HFFc6 (cell line): ENCODE measurements around the gene CD300A. TPM values are rescaled to one million over a fixed set of nuclear protein-coding genes. Genes with fewer than 3 reads are reported as not detected.

ENCODE experiments used
- DNase-seq: peaks from one replicate; pipeline ENCODE4 v3.0.0-alpha.2; 2018
- H3K27ac Mint-ChIP-seq: 2 replicates; pipeline ENCODE4 v1.8.0; 2020; ENCODE audit warnings: mild to moderate bottlenecking, mixed read lengths
- H3K27me3 Mint-ChIP-seq: 2 replicates; pipeline ENCODE4 v1.8.0; 2021; ENCODE audit warnings: mild to moderate bottlenecking, moderate library complexity, mixed read lengths; ENCODE audit not compliant: insufficient read depth
- H3K36me3 Mint-ChIP-seq: 2 replicates; pipeline ENCODE4 v1.8.0; 2021; ENCODE audit warnings: low read depth, mixed read lengths
- H3K4me1 Mint-ChIP-seq: 2 replicates; pipeline ENCODE4 v1.8.0; 2020; ENCODE audit warnings: low read depth, mixed read lengths
- H3K4me3 Mint-ChIP-seq: 2 replicates; pipeline ENCODE4 v1.8.0; 2020; ENCODE audit warnings: mild to moderate bottlenecking, moderate library complexity, mixed read lengths
- H3K9me3 Mint-ChIP-seq: 2 replicates; pipeline ENCODE4 v1.8.0; 2020; ENCODE audit warnings: mild to moderate bottlenecking, mixed read lengths
- total RNA-seq, 6 experiments: library from RNA; stranded (reverse); fragmentation: NEBNext Ultra II Directional; extraction: Animal tissue kit (Norgen Biotek cat#: 25700); gene quantifications; 2 replicates in 1 of 6; 3 replicates in 5 of 6; pipeline ENCODE4 v1.2.3, GENCODE V29; 2021
- TF ChIP-seq, protein P1 (sequence below): fragments of 200-600 bp; sonication (generic); IDR thresholded peaks from 2 replicates; pipeline ENCODE4 v1.5.0; 2021; ENCODE audit warnings: antibody characterized with exemption, mild to moderate bottlenecking

CD300A gene
- total RNA-seq, 6 experiments from 2014 or later: not detected

DNA sequence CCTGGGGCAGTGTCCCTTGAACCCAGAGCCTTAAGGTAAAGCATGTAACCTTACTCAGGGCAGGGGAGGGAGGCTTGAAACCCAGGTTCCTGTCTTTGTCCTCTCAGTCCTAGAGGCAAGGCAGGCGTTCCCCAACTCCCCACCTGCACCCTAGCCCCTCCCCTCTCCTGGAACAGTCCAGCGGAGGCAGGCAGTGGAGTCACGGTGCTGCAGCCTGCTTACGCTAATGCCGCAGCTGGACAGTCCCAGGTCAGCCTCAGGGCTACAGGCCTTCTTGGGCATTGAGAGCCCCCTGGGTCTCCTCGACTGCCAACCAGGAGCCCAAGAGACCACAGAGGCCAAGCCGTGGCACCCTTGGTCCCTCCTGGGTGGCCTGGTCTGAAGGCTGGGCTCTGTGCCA, 6.8 kb upstream of the CD300A start:
- Mint-ChIP-seq H3K4me3 (no peak overlapping the region), H3K9me3 (no peaks in the 10 kb centered on the region; the same call in 1 of the 2 replicates), H3K36me3 (no peaks in the 10 kb centered on the region), H3K4me1 (no peaks in the 10 kb centered on the region), H3K27ac (no peak overlapping the region), H3K27me3 (peaks cover 4% of the 10 kb centered on the region; the same call in 1 of the 2 replicates)
- TF ChIP-seq, protein P1, sequence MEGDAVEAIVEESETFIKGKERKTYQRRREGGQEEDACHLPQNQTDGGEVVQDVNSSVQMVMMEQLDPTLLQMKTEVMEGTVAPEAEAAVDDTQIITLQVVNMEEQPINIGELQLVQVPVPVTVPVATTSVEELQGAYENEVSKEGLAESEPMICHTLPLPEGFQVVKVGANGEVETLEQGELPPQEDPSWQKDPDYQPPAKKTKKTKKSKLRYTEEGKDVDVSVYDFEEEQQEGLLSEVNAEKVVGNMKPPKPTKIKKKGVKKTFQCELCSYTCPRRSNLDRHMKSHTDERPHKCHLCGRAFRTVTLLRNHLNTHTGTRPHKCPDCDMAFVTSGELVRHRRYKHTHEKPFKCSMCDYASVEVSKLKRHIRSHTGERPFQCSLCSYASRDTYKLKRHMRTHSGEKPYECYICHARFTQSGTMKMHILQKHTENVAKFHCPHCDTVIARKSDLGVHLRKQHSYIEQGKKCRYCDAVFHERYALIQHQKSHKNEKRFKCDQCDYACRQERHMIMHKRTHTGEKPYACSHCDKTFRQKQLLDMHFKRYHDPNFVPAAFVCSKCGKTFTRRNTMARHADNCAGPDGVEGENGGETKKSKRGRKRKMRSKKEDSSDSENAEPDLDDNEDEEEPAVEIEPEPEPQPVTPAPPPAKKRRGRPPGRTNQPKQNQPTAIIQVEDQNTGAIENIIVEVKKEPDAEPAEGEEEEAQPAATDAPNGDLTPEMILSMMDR: no peak
- no peak for DNase-seq

DNA sequence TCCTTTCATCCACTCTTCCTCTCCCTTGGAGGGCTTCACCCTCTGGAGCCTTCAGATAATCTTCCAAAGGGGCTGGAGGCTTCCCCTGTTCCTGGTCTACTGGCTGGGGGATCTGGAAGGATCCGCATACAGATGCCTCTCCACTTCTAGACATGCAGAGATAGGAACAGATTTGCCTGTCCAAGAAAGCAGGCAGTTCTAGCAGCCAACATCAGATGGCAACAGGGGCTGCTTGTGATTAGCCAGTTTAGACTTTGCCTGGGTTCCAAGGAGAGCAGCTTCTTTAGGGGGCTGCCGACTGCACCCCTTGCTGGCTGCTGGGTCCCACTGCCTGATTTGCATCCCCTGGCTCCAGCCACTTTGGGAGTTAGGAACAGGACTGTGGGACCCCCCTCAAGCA, 6.2 kb upstream of the CD300A start:
- TF ChIP-seq, protein P1: no peak
- H3K27ac Mint-ChIP-seq: no peak overlapping the region
- H3K36me3 Mint-ChIP-seq: no peaks in the 10 kb centered on the region
- H3K4me1 Mint-ChIP-seq: no peaks in the 10 kb centered on the region
- peaks cover 4% of the 10 kb centered on the region; the same call in 1 of the 2 replicates for H3K27me3 Mint-ChIP-seq
- H3K4me3 Mint-ChIP-seq: no peak overlapping the region
- H3K9me3 Mint-ChIP-seq: no peaks in the 10 kb centered on the region; the same call in 1 of the 2 replicates
- no peak for DNase-seq

DNA sequence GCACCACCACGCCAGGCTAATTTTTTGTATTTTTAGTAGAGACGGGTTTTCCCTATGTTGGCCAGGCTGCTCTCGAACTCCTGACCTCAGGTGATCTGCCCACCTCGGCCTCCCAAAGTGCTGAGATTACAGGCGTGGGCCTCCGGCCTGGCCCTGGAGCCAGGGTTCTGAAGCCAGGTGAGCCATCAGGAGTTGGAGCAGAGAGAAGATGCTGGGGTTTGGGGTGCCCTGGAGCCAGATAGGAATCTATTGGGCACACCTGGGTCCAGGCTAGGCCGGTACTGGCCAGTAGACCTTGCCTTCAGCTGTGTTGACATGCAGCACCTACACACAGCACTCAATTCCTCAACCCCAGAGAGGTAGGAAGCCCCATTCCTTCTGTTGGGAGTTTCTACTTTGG, 5.4 kb upstream of the CD300A start:
- DNase-seq: no peak
- H3K36me3 Mint-ChIP-seq: no peaks in the 10 kb centered on the region
- H3K4me1 Mint-ChIP-seq: no peaks in the 10 kb centered on the region
- TF ChIP-seq, protein P1: no peak
- no peak overlapping the region for H3K4me3 Mint-ChIP-seq
- H3K9me3 Mint-ChIP-seq: no peaks in the 10 kb centered on the region; the same call in 1 of the 2 replicates
- H3K27ac Mint-ChIP-seq: no peak overlapping the region
- peaks cover 2% of the 10 kb centered on the region; the same call in 1 of the 2 replicates for H3K27me3 Mint-ChIP-seq

DNA sequence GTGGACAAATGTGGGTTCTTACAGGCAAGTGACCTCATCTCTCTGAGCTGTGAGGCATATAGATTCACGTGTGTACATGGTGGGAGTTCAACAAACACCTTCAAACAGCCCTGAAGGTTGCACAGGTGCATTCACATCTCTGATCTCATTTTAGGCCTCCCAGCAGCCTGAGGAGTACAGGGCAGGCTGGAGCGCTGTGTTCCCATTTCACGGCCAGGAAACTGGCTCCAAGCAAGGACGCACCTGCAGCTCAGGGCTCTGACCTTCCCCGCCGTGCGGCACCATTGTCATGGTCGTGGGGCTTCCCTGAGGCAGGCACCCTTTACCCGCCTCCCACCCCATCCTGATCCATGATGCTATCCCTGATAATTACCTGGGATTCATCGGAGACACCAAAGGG, 4.8 kb upstream of the CD300A start:
- DNase-seq: no peak
- H3K27ac Mint-ChIP-seq: no peak overlapping the region
- no peaks in the 10 kb centered on the region for H3K36me3 Mint-ChIP-seq
- H3K27me3 Mint-ChIP-seq: peaks cover 2% of the 10 kb centered on the region; the same call in 1 of the 2 replicates
- H3K4me1 Mint-ChIP-seq: no peaks in the 10 kb centered on the region
- no peaks in the 10 kb centered on the region; the same call in 1 of the 2 replicates for H3K9me3 Mint-ChIP-seq
- TF ChIP-seq, protein P1: no peak
- no peak overlapping the region for H3K4me3 Mint-ChIP-seq

DNA sequence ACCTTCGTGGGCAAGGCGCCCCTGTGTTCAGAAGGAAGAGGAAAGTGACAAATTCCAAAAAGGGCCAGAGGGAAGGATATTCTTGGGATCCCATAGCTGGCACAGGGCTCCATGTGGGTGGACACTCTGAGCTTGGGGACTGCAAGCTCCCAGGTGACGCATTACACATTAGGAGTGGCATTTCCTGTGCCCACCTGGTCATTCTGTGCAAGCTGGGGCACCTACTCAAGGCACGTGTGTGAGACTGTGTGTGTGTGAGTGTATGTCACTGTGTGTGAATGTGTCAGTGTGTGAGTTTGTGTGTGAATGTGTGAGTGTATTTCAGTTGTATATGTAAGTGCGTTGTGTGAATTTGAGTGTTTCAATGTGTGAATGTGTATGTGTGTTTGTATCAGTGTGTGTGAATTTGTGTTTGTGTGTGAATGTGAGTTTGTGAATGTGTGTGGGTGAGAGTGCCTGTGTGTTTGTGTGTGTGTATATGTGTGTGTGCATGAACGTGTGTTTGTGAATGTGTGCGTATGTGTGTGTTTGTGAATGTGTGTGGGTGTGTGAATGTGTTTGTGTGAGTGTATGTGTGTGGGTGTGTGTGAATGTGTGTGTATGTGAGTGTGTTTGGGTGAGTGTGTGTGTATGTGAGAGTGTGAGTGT, 1.6 kb upstream of the CD300A start:
- peaks cover 14% of the 10 kb centered on the region for H3K9me3 Mint-ChIP-seq
- no peak overlapping the region for H3K4me3 Mint-ChIP-seq
- no peak for DNase-seq
- TF ChIP-seq, protein P1: no peak
- no peak overlapping the region for H3K27ac Mint-ChIP-seq
- H3K4me1 Mint-ChIP-seq: no peaks in the 10 kb centered on the region
- H3K27me3 Mint-ChIP-seq: peaks cover 3% of the 10 kb centered on the region; the same call in 1 of the 2 replicates
- no peaks in the 10 kb centered on the region for H3K36me3 Mint-ChIP-seq
